ENCODE results near the gene TMEM130.

GRCh38 chr7:98872328-98872924 is 2.6 kb upstream of the TMEM130 start:
- peak; percentile 79 for TF ChIP-seq CTCF (conservative IDR thresholded peaks at IDR 0.05)
- no peak for TF ChIP-seq ZFX (IDR thresholded peaks at IDR 0.05)

Measured in C4-2B (cell line).